Body of pancreas (tissue), 4 donors: ENCODE data around the gene MINK1. TPM values are rescaled to one million over a fixed set of nuclear protein-coding genes. Genes with fewer than 3 reads are reported as not detected.

Experiments used
- ATAC-seq: fragments of 150-250 bp; one replicate; pipeline ENCODE4 v1.9.1; 2016
- DNase-seq, 4 donors: peaks; one replicate each; pipeline ENCODE4 v3.0.0-alpha.2; 2019
- H3K27ac ChIP-seq, 4 donors: fragments of 200-600 bp; sonication (generic); 1 replicate in 3 of 4; 2 replicates in 1 of 4; pipeline versions ENCODE4 v1.5.1 to v1.6.1; 2016 to 2019; ENCODE audit warnings: mild to moderate bottlenecking in 1 of 4, mixed read lengths in 1 of 4, moderate library complexity in 1 of 4
- H3K27me3 ChIP-seq, 2 donors: fragments of 200-600 bp; sonication (generic); one replicate each; pipeline ENCODE4 v1.6.0; 2016; ENCODE audit warnings: mild to moderate bottlenecking in 1 of 2
- H3K36me3 ChIP-seq, 2 donors: fragments of 200-600 bp; sonication (generic); replicated peaks in 1 of 2; 2 replicates each; pipeline ENCODE4 v1.5.1; 2016; ENCODE audit warnings: low read depth in 2 of 2; ENCODE audit not compliant: insufficient read depth in 1 of 2
- H3K4me1 ChIP-seq: fragments of 200-600 bp; sonication (generic); one replicate; pipeline ENCODE4 v1.6.0; 2016
- H3K4me3 ChIP-seq, 2 donors: fragments of 200-600 bp; sonication (generic); 1 replicate in 1 of 2; 2 replicates in 1 of 2; pipeline ENCODE4 v1.5.1; 2016 to 2019
- H3K9me3 ChIP-seq, 3 donors: fragments of 200-600 bp; sonication (generic); 1 replicate in 2 of 3; 2 replicates in 1 of 3; pipeline ENCODE4 v1.5.1; 2016
- POLR2A ChIP-seq, 3 donors: fragments of 450-650 bp; IDR thresholded peaks; one replicate each; pipeline ENCODE4 v1.6.1; 2016; ENCODE audit warnings: antibody characterized with exemption in 3 of 3, mild to moderate bottlenecking in 2 of 3
- WGBS, 2 donors: methylation state at CpG; one replicate each; pipeline ENCODE4 v1.1.5; 2017; 5-methylcytosine and 5-hydroxymethylcytosine counted together
- intact Hi-C: fragments of 100-400 bp; cut with DNase I; formaldehyde crosslinking; loops from one replicate; pipeline ENCODE4 v1.15.1; 2023
- total RNA-seq, 2 donors: library from RNA; depleted of rRNA; stranded (reverse); fragments of >200 nt; gene quantifications; one replicate each; pipeline ENCODE4 v1.1.0, GENCODE V29; 2016
- TF ChIP-seq, protein P1 (sequence below), 7 experiments: fragments of 450-650 bp in 4 of 7; fragments of 200-600 bp in 3 of 7; sonication (generic) in 3 of 7; IDR thresholded peaks; one replicate each; pipeline ENCODE4 v1.5.1; 2016 to 2019; ENCODE audit warnings: antibody characterized with exemption in 7 of 7

Gene MINK1
- total RNA-seq, 2 donors from 2014 or later = 32.7 to 66.6 TPM

DNA sequence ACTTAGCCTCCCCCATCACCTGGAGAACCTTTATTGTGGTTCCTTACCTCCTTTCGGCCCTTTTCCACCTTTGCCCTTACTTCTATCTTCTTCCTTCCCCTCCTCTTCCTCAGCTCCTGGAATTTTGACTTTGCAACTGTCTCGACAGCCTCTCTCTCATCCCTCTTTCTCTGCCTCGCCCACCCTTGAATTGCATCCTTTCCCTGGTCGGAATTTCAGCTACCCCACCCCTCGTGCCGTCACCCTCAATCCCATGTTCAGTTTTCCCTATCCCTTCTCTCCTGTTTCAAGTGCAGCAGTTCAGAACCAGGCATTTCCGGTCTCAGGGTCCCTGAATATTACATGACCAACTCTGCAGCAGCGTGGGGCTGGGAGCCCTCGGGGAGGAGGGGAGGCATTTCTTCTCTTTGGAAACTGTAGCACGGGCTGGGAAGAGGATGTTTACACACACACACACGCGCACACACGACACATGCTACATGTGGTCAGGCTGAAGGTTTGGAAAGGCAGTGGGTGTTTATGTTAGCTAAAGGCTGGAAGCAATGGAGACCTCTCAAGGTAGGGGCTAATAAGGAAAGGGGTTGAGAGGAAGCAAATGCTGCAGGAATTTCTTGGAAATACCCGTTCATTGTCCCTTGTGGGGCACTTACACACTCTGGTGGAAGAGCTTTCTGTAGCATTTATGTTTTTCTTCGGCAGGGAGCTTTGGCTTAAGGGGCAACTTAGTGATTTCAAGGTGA, 971 bp downstream of the MINK1 start:
- H3K4me1 ChIP-seq = peaks cover 47% of the 10 kb centered on the region
- H3K36me3 ChIP-seq = no peaks in the 10 kb centered on the region
- no peaks in the 10 kb centered on the region for H3K27me3 ChIP-seq
- DNase-seq (peak; percentile 17 to 42 (median 32)), ATAC-seq (peak; percentile 6)
- peak overlapping the region; percentile 71 to 82 for H3K4me3 ChIP-seq
- intact Hi-C loops = no loop called here
- H3K27ac ChIP-seq = peak overlapping the region; percentile 78 to 96 (median 96)
- WGBS, 2 donors = 1 to 5% methylated on average over 15 of the region's 15 CpGs
- H3K9me3 ChIP-seq = no peaks in the 10 kb centered on the region
- TF ChIP-seq POLR2A (IDR thresholded peaks at IDR 0.05) = no peak
- TF ChIP-seq, protein P1, sequence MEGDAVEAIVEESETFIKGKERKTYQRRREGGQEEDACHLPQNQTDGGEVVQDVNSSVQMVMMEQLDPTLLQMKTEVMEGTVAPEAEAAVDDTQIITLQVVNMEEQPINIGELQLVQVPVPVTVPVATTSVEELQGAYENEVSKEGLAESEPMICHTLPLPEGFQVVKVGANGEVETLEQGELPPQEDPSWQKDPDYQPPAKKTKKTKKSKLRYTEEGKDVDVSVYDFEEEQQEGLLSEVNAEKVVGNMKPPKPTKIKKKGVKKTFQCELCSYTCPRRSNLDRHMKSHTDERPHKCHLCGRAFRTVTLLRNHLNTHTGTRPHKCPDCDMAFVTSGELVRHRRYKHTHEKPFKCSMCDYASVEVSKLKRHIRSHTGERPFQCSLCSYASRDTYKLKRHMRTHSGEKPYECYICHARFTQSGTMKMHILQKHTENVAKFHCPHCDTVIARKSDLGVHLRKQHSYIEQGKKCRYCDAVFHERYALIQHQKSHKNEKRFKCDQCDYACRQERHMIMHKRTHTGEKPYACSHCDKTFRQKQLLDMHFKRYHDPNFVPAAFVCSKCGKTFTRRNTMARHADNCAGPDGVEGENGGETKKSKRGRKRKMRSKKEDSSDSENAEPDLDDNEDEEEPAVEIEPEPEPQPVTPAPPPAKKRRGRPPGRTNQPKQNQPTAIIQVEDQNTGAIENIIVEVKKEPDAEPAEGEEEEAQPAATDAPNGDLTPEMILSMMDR (IDR thresholded peaks at IDR 0.05) = no peak

DNA sequence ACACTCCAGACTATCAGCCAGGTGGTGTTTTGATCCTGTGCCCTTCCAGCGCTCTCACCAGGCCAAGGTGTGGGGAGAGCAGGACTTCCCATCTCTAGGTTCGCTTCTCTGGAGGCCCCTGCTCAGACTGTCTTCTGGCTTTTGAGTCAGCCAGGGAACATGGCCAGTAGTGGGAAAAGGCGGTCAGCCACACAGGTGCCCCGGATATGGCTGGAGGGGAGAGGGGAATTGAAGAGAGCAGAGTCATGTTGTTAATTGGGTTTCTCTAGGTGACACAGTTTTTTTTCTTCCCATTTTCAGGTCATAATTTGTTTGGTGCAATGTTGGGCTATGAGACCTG, 1.5 kb downstream of the MINK1 start:
- Histone ChIP-seq H3K27ac (peak overlapping the region; percentile 78 to 96 (median 96)), H3K9me3 (no peaks in the 10 kb centered on the region), H3K4me1 (peaks cover 47% of the 10 kb centered on the region), H3K36me3 (no peaks in the 10 kb centered on the region), H3K4me3 (no peak overlapping the region), H3K27me3 (no peaks in the 10 kb centered on the region)
- DNase-seq (peak; percentile 35 to 70 (median 56)), ATAC-seq (no peak)
- WGBS, 2 donors = 0 to 21% methylated on average over 3 to 4 of the region's 4 CpGs
- TF ChIP-seq, protein P1 (IDR thresholded peaks at IDR 0.05) = no peak
- TF ChIP-seq POLR2A (IDR thresholded peaks at IDR 0.05) = no peak
- intact Hi-C loops = no loop called here

DNA sequence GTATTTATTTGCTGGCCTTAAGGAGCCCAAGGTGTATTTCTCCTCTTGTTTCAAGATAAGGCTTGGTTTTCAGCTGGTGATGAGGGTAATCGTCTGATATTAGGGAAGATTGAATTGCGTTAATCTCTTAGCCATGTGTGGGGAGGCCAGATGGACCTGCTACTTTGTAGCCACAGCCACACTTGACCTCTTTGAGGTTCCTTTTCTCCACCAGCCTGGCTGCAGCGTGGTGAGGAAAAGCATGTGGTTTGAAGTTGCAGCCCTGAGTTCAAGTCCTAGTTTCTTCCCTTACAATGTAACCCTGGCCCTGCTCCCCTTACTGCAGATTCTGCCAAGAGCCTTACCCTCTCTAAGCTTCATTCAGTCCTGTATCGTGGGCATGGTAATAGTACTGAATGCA, 3.1 kb downstream of the MINK1 start:
- ATAC-seq (no peak), DNase-seq (no peak)
- WGBS, 2 donors = 75 to 81% methylated on average over 4 of the region's 4 CpGs
- Histone ChIP-seq H3K4me3 (no peak overlapping the region), H3K36me3 (no peaks in the 10 kb centered on the region), H3K9me3 (no peaks in the 10 kb centered on the region), H3K27ac (peak overlapping the region in 1 of 4 donors; percentile 96), H3K4me1 (peaks cover 47% of the 10 kb centered on the region), H3K27me3 (no peaks in the 10 kb centered on the region)
- intact Hi-C loops = no loop called here
- TF ChIP-seq, protein P1 (IDR thresholded peaks at IDR 0.05) = no peak
- no peak for TF ChIP-seq POLR2A (IDR thresholded peaks at IDR 0.05)

DNA sequence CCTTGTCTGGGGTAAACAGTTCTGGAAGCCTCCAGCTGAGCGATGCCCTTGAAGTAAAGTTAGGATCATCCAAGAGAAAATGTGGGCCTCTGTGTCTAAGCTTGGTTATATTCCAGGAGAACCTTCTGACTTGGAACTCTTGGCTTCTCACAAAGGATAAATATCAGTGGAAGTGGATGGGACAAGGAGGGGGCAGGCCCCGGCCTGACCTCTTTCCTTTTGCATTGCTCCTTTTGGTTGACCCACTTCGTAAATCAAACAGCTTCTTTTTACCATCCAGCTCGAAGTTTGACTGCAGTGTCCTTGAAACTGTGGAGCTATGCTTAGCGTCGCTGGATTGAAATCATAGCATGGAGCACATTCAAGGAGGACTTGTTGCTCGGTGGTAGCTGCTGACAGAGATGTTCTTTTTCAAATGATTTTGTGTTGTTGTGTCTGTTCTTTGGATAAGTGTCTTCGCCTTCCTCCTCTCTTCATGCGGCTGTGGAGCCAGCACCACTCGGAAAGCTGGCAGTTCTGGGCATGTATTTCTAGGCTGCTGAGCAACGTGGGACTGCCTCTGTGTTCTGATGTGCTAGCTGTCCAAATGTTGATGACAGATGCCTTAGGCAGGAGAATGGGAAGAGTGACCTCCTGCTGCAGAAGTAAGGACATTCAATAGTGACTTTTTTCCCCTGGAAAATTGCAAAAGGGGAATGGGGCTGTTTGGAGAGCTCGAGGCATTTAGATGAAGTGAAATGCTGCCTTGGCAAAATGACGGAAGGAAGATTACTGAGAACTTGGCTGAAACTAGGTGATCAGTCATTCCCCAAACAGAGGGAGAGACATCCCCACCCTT, 4.5 kb downstream of the MINK1 start:
- peak overlapping the region in 2 of 4 donors; percentile 2 to 5 for H3K27ac ChIP-seq

More for the DNA sequence above, 4.5 kb downstream of the MINK1 start:
- no peak for ATAC-seq
- intact Hi-C loops = no loop called here
- Histone ChIP-seq H3K27me3 (no peaks in the 10 kb centered on the region), H3K4me1 (peaks cover 47% of the 10 kb centered on the region), H3K9me3 (no peaks in the 10 kb centered on the region), H3K4me3 (no peak overlapping the region), H3K36me3 (no peaks in the 10 kb centered on the region)
- no peak for TF ChIP-seq POLR2A (IDR thresholded peaks at IDR 0.05)
- TF ChIP-seq, protein P1 (IDR thresholded peaks at IDR 0.05) = no peak
- DNase-seq = no peak
- WGBS, 2 donors = 40 to 45% methylated on average over 13 of the region's 13 CpGs
